SU-DHL-6 (cell line): ENCODE data around the gene LAX1.

Source experiments
- H2AFZ ChIP-seq: fragments of 200-600 bp; sonication (generic); 2 replicates; pipeline ENCODE4 v1.6.1; 2014; ENCODE audit warnings: low read depth, mild to moderate bottlenecking, moderate library complexity, mixed read lengths, antibody characterized with exemption, low read length; ENCODE audit not compliant: severe bottlenecking
- H3F3A ChIP-seq: fragments of 200-600 bp; shearing (Covaris generic); 2 replicates; pipeline ENCODE4 v1.6.0; 2016; ENCODE audit warnings: antibody characterized with exemption, mild to moderate bottlenecking; ENCODE audit not compliant: insufficient read depth
- H3K27ac ChIP-seq: fragments of 200-600 bp; sonication (generic); 2 replicates; pipeline ENCODE4 v1.5.1; 2016; ENCODE audit warnings: low read depth, mild to moderate bottlenecking, low read length, moderate library complexity, mixed read lengths
- H3K27me3 ChIP-seq: fragments of 200-600 bp; sonication (generic), shearing (Covaris generic); 2 replicates; pipeline ENCODE4 v1.6.0; 2014; ENCODE audit warnings: mild to moderate bottlenecking, low read length
- H3K36me3 ChIP-seq: fragments of 200-600 bp; sonication (generic); 2 replicates; pipeline ENCODE4 v1.6.1; 2014; ENCODE audit warnings: mild to moderate bottlenecking, low read length, mixed read lengths
- H3K4me2 ChIP-seq: fragments of 300-600, 200-600 bp; shearing (Covaris generic), sonication (generic); 2 replicates; pipeline ENCODE4 v1.6.0; 2014; ENCODE audit warnings: low read length, low read depth, mild to moderate bottlenecking; ENCODE audit not compliant: poor library complexity, severe bottlenecking
- H3K4me3 ChIP-seq: fragments of 200-600 bp; sonication (generic); 2 replicates; pipeline ENCODE4 v1.5.1; 2014; ENCODE audit warnings: antibody characterized with exemption, low read length, mild to moderate bottlenecking, mixed read lengths; ENCODE audit not compliant: insufficient read depth, poor library complexity, severe bottlenecking
- H3K79me2 ChIP-seq: fragments of 200-600 bp; sonication (generic); 2 replicates; pipeline ENCODE4 v1.6.1; 2014; ENCODE audit warnings: mild to moderate bottlenecking, low read length, moderate library complexity; ENCODE audit not compliant: insufficient read depth
- H3K9ac ChIP-seq: fragments of 200-600 bp; sonication (generic); 2 replicates; pipeline ENCODE4 v1.7.0; 2014; ENCODE audit warnings: mild to moderate bottlenecking, low read length
- H3K9me2 ChIP-seq: fragments of 200-600 bp; sonication (generic); replicated peaks from 2 replicates; pipeline ENCODE4 v1.6.1; 2014; ENCODE audit warnings: low read length; ENCODE audit not compliant: insufficient read depth
- H3K9me3 ChIP-seq: fragments of 200-600 bp; sonication (generic); 2 replicates; pipeline ENCODE4 v1.6.1; 2014; ENCODE audit warnings: low read length, mixed read lengths; ENCODE audit not compliant: insufficient read depth
- H4K20me1 ChIP-seq: fragments of 200-600 bp; sonication (generic); 2 replicates; pipeline ENCODE4 v1.6.1; 2014; ENCODE audit warnings: low read depth, mild to moderate bottlenecking, antibody characterized with exemption, low read length, moderate library complexity, mixed read lengths
- CTCF ChIP-seq: fragments of 200-600 bp; sonication (generic); IDR thresholded peaks from one replicate; pipeline ENCODE4 v1.5.1; 2017; ENCODE audit warnings: antibody characterized with exemption, mild to moderate bottlenecking, low read length, moderate library complexity; ENCODE audit not compliant: insufficient read depth, poor library complexity, severe bottlenecking
- EZH2phosphoT487 ChIP-seq: fragments of 200-600 bp; sonication (generic), shearing (Covaris generic); conservative IDR thresholded peaks from 2 replicates; pipeline ENCODE4 v1.6.1; 2018; ENCODE audit warnings: mild to moderate bottlenecking, antibody characterized with exemption, low read length, moderate library complexity, mixed read lengths

The LAX1 gene

GRCh38 chr1:203743091-203743571, 21.9 kb upstream of the LAX1 start:
- no peak overlapping the region for H3K4me2 ChIP-seq
- TF ChIP-seq EZH2phosphoT487 = no peak
- TF ChIP-seq CTCF = no peak

GRCh38 chr1:203744075-203744972, 20.7 kb upstream of the LAX1 start:
- H3K4me2 ChIP-seq = no peak overlapping the region
- H3K27ac ChIP-seq = no peak overlapping the region
- H3F3A ChIP-seq = no peaks in the 10 kb centered on the region
- H3K4me3 ChIP-seq = no peak overlapping the region
- no peaks in the 10 kb centered on the region for H3K27me3 ChIP-seq
- H3K79me2 ChIP-seq = no peaks in the 10 kb centered on the region
- H2AFZ ChIP-seq = no peak overlapping the region
- no peak overlapping the region for H3K9ac ChIP-seq
- no peaks in the 10 kb centered on the region for H3K9me2 ChIP-seq
- TF ChIP-seq CTCF = no peak
- TF ChIP-seq EZH2phosphoT487 = no peak
- H4K20me1 ChIP-seq = no peaks in the 10 kb centered on the region
- no peaks in the 10 kb centered on the region for H3K36me3 ChIP-seq
- no peaks in the 10 kb centered on the region for H3K9me3 ChIP-seq

More at GRCh38 chr1:203743091-203743571, 21.9 kb upstream of the LAX1 start:
- Histone ChIP-seq H2AFZ (no peak overlapping the region), H3K27me3 (no peaks in the 10 kb centered on the region), H3K36me3 (no peaks in the 10 kb centered on the region), H3K9me2 (no peaks in the 10 kb centered on the region), H3F3A (no peaks in the 10 kb centered on the region), H3K9ac (no peak overlapping the region), H4K20me1 (no peaks in the 10 kb centered on the region), H3K27ac (no peak overlapping the region), H3K9me3 (no peaks in the 10 kb centered on the region), H3K4me3 (no peak overlapping the region), H3K79me2 (no peaks in the 10 kb centered on the region)

GRCh38 chr1:203746281-203746680, 18.7 kb upstream of the LAX1 start:
- no peak overlapping the region for H3K4me3 ChIP-seq
- no peaks in the 10 kb centered on the region for H3K36me3 ChIP-seq
- H2AFZ ChIP-seq = no peak overlapping the region
- TF ChIP-seq CTCF = no peak
- TF ChIP-seq EZH2phosphoT487 = no peak
- H3K4me2 ChIP-seq = no peak overlapping the region
- no peaks in the 10 kb centered on the region for H3K27me3 ChIP-seq
- no peak overlapping the region for H3K27ac ChIP-seq
- no peaks in the 10 kb centered on the region for H3K79me2 ChIP-seq
- H4K20me1 ChIP-seq = no peaks in the 10 kb centered on the region
- no peaks in the 10 kb centered on the region for H3F3A ChIP-seq
- no peak overlapping the region for H3K9ac ChIP-seq
- H3K9me2 ChIP-seq = no peaks in the 10 kb centered on the region
- no peaks in the 10 kb centered on the region for H3K9me3 ChIP-seq
